GM18520 (cell line): ENCODE results near the gene SMIM35.
"Not testable (repeated sequence)": the region's sequence is repeated elsewhere in the genome, so short reads cannot be mapped to it uniquely, and the experiment has no call there.

Source experiments
- ATAC-seq: cut with Tn5 transposase; IDR thresholded peaks from one replicate; pipeline ENCODE4 v1.9.1; 2021; ENCODE audit not compliant: unreplicated experiment

The SMIM35 gene

DNA sequence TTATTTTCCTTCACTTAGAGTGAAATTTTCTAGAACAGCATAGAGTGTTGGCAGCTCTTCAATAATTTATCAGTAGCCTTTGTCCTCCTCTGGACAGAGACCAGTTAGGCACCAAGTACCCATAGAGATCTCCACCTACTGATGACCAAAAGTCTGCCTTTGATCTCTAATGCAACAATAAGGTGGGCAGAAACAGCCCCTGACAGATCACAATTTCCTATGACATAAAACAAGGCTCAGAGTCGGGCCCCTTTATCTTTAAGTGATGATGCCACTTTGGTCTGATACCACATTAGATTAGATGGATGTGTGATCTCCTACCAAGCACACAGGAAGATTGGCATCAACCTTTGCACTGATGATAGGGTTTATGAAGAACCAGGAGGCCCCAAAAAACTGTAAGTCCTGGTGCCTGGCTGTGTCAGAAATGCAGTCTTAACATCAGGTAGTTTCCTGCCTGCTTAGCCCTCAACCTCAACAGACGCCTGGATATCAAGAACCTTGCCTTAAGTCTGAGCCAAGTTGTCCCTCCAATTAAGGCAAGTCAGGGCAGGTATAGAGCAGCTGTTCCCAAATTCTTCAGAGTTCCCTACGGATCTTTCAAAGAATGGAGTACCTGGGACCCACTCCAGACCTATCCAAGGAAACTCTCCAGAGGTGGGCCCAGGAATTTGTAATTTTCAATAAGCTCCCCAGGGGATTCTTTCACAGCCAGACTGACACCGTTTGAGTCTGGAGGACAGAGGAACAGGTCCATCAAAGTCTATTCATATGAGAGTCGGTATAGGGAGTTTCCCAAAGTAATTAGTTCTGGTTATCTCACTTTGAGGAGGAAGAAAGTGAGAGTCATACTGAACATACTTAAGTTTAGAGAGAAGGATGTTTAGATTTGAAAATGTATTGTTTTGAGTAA is 40.5 kb downstream of the SMIM35 start:
- ATAC-seq, result no peak

DNA sequence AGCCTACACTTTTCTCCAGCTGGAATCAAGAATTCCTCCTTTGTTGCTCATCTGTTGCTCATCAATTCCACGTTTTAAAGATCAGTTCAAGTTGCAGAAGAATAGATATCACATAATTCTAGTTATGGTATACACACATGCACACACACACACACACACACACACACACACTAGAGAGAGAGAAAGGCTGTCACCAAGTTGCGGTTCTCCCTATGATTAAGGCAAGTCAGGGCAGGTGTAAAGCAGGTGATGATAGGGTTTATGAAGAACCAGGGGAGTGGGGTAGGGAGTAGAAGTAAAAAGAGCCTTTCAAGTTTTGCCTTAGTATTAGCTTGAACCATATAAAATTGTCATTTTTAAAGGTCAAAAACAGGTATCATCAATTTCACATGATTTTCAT is 41.6 kb downstream of the SMIM35 start:
- no peak for ATAC-seq

DNA sequence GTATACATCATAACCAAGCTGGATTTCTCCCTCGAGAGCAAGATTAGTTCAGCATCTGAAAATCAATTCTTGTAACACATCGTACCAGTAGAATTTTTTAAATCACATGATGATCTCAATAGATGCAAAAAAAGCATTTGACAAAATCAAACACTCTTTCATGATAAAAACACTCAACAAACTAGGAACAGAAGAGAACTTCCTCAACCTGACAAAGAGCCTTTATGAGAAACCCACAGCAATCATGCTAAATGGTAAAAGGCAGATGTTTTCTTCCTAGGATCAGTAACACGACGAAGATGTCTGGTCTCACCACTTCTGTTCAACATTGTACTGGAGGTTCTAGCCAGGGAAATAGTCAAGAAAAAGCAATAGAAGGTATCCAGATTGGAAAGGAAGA is 44.0 kb downstream of the SMIM35 start:
- ATAC-seq, result no peak

DNA sequence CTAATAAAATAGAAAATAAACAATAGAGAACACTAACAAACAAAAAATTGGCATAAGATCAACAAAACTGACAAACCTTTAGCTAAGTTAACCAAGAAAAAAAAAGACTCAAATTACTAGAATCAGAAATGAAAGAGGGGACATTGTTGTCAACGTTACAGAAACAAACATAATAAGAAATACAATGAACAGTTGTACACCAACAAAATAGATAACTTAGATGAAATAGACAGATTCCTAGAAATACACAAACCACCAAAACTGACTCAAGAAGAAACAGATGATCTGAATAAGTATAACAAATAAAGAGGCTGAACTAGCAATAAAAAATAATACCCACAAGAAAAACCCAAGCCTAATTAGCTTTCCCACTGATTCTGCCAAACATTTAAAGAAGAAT is 44.6 kb downstream of the SMIM35 start:
- ATAC-seq, result no peak

DNA sequence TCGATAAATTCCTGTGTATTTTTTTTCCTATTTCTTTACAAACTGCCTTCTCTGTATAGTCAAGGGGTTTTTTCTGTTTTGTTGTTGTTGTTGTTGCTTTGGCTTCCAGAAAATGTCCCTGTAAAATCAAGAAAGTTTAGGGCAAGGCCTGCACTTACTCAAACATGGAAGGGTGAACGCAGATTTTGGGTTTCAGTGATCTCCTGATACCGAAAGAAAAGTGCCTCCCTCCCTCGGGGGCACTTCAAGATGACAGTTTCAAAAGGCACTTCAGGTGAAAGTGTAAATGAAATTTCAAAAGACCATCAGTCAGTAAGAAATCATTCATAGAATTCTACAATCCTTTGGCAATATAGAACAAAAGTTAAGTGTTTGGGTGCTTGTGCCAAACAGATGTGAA is 53.3 kb downstream of the SMIM35 start:
- ATAC-seq, result no peak

DNA sequence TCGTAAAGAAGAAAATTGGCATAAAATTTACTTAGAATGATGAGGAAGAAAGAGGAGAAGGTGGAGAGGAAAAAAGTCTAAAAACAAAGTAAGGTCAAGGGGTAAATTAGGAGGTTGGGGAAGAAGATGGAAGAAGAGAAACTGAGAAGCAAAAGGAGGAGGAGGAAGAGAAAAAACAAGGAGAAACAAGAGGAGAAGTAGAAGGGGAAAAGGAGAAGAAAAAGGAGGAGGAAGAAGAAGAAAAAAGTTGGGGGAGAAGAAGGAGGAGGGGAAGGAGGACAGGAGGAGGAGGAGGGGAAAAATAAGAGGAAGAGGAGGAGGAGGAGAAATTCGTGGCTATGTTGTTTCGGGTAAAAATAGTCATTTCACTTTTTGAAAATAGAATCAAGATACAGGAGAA is 58.1 kb downstream of the SMIM35 start:
- ATAC-seq, result no peak

DNA sequence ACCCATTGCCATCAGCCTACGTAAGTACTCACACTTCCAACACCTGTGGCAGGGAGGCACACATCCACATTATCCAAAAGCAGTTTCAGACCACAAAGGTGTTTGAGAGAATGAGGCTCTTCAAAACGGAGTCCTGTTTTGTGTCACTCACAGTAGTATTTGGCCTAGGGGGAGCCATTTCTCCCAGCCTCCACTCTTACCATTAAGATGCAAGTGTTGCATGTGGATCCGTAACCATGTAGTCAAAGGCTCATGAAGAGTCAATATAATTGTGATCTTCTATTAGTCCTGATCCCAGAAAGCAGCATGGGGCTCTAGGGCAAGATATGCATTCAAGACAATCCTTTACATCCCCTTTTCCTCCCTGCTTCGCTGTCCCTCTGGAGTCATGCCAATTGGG is 59.1 kb downstream of the SMIM35 start:
- no peak for ATAC-seq

DNA sequence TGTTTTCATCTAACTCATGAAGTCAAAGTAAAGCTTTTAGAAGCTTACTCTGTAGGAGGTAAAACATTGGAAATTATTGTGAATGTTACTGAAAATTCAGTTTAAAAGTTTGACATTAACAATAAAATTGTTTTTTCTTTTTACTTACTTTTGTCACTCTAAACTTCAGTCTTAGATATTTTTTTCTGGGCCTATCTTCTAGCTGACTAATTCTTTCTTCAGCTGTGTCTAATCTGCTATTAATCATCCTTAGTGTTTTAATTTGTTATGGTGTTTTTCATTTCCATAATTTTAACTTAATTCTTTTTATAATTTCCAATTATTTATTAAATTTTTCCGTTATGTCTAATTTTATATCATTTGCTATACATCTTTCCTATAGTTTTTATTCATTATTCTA is 65.6 kb downstream of the SMIM35 start:
- no peak for ATAC-seq

DNA sequence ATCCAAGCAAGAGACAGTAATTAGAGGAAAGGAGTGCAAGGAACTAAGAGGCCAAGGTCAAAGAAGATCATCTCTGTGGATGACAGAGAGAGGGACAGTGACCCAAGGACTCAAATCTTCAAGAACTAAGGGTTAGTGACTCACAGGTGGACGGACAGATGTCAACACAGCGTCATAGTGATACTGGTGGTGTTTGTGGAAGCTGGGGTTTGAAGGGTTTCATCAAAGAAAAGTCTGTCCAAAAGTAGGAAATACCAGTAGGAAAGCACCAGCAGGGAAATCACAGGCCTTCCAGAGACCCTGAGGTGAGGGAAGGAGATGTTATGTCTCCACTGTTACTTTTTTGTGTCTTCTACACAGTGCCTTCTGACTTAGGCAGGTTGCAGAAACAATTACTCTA is 68.4 kb downstream of the SMIM35 start:
- ATAC-seq, result no peak

DNA sequence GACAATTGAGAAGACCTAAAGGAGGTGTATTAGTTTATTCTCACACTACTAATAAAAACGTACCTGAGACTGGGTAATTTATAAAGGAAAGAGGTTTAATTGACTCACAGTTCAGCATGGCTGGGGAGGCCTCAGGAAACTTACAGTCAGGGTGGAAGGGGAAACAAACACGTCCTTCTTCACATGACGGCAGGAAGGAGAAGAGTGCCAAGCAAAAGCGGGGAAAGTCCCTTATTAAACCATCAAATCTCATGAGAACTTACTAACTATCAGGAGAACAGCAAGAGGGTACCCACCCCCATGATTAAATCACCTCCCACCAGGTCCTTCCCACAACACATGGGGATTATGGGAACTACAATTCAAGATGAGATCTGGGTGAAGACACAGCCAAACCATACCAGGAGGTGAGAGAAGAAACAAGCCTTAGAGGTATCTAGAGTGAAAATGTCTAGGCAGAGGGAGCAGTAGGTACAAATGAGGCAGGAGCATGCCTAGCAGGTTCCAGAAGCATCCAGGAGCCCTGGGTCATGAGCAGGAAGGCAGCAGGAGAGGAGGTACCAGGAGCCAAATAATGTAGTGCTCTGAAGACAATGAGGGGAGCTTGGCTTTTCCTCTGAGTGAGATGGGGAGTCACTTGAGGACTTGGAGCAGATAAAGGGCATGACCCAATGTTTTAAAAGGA is 69.0 kb downstream of the SMIM35 start:
- ATAC-seq, result no peak

DNA sequence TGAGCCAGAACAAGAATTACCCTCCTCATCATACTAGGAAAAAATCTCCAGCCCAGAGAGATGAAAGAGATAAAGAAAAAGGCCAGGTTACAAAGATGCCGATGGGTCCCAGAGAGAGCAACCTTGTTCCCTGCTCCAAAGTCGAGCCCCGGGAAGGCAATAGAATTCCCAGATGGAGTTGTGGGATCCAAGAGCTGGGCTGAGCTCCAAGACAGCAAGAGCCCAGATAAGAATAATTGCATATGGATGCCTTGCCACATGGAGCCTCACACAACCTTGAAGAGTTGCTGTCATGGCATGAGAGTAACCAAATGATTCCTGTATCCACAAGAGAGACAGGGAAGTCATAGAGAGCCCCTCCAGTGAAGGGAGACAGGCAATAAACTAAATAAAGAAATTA is 69.7 kb downstream of the SMIM35 start:
- ATAC-seq, result no peak

DNA sequence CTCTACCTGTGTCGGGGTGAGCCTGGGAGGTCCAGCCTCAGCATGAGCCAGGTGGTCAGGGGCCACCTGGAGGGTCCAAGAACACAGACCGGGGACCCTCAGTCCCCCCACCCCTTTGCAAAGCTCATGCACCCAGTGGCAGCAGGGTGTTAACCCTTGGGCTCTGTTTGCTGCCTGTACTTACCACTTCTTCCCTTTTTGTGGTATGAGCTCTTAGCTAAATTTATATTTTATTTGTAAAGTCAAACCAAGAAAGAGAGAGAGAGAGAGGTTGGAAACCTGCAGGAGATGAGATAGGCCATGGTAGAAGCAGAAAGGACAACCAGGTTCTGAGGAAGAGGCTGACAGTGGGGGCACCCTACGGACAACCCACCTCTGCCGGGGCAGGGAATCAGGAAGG is 70.7 kb downstream of the SMIM35 start:
- no peak for ATAC-seq

DNA sequence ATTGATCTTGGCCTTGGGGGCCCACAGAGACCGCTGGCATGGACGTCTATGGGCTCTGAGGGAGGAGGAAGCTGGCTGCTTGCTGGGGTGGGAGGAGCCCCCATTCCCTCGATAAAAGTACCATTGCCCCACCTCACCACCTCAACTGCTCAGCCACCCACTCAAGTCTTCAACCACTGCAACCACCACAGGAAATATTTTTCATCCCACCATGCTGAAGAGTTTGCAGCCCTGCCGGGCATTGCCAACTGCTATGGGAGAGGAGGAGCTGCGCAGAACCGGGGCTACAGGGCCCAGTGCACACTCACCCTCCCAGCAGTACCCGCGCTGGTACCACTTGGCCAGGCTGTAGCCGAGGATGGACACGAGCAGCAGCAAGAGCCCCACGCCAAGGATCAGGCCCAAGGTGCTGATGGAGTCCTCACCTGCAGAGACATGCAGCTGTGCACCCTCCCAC is 71.3 kb downstream of the SMIM35 start:
- ATAC-seq, result no peak

DNA sequence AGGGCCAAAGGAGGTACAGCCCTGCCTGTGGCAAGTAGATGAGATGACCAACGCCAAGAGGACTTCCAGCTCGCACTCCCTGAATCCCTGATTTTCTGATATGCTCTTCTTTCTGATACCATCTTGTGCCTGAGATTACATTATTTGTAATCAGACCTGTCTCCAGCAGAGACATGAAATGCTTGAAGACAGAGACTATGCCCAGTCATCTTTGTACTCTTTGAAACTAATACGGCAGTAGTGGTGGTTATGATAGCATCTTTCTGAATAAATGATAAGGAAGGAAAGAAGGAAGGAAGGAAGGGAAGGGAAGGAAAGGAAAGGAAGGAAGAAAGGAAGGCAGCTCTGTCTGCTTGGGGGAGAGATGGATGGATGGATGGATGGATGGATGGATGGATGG is 72.7 kb downstream of the SMIM35 start:
- no peak for ATAC-seq

DNA sequence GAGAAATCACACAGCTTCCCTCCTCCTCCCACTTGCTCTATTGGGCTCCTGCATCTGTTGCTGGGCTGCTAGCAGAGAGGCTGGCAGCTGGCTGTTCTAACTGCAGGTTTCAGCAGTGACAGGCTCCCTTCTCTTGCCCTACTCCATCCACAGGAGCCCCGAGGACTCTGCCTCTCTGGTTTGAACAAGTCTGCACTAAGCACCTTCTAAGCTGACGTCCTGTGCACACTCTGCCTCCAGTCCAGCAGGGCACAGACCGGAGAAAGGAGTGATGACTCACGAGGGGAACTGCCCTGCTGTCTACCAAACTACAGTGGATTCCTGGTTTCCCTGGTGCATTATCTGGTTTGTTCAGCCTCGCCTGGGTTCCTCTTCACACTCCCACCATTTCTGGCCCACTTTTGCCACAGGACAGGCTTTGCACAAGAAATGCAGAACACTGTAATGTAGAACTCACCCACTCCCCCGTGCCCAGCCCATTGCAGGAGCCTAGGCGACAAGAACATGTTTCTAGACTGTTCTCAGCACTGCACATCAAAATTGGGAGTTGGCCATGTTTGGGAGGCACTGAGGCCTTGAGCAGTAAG is 74.6 kb downstream of the SMIM35 start:
- no peak for ATAC-seq

DNA sequence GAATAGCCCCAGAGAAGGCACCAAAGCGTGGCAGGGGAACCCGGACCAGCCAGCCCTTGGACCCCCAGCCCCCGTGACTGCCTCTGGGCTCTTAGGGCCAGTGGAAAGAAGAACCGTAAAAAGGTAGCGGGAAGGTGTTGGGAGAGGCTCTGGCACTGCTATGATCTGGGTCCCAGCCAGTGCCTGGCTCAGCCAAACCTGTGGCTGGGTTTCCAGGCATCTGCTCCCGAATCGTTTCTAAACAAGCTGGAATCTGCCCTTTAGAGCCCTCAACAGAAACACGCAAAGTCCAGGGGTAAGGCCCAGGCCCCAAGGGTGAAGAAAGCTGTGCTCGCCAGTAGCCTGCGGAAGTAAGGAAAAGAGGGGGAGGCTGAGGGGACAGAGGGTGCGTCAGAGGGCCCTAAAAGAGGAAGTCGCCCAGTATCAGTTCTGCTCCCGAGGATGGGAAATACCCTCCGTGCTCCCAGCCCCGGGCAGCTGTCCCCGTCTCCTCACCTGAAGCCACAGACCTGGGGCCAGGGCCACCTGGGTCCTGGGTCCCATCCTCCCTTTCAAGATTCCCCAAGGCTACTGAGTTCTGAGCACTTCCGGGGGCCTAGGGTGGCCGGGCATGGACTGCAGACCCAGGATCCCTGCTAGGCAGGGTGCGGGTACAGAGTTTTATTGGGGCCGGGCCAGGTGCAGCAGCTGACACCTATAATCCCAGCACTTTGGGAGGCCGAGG is 75.9 kb downstream of the SMIM35 start:
- ATAC-seq, result peak; percentile 66

DNA sequence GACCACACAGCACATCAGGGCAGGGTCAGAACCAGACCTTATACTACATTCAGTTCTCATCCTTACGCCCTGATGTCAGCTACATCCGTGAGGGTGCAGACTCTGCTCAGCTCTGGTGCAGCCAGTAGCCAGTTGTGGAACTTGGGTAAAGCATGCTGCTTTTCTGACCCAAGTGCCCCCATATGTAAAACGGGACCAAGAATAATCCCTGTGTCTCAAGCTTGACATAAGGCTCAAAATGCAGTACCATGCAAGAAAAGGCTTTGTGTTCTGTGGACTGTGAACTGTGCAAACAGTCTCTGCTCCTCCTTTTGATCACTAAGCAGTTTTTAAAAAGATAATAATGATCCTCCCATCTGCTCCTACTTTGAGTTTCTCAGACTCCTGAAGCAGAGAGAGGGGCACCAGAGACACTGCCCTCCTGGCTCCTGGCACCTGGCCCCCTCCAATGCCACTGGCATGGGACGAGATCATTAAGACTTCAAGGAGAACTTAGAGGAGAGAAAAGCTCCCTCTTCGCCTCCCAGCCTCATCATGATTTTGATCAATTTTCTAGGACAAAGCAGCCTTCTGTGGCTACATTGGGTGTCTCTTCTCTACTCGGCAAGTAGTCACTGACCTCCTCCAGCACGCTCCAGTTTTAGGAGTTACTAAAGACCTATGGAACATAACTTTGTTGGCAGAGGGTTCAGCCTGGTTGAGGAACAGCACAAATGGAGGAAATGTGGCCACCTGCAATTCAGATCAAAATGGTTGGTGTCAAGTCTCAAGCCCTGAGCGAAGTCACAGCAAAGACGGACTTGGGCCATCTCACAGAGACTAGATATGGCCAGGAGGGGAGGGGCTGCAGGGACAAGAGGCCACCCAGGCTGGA is 76.7 kb downstream of the SMIM35 start:
- no peak for ATAC-seq

DNA sequence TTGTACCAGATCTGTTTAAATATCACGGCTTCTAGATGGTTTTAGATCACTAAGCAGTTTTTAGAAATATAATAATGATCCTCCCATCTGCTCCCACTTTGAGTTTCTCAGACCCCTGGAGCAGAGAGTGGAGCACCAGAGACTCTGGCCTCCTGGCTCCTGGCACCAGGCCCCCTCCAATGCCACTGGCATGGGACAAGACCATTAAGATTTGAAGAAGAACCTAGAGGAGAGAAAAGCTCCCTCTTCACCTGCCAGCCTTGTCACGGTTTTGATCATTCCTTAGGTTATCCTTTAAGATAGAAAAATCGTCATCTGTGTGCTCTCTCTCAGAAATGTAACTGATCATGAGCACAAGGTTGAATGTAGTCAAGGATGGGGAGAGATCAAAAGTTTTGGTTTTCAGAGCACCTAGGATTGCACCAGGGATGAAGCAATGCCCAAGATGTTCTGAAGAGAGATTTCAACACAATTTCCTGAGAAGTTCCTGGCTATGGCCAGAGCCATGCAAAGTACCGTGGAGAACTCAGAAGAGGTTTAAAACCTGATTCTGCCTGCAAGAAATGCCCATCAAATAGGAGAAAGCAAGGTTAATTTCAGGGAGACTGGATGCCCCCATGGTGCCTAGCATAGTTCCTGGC is 78.4 kb downstream of the SMIM35 start:
- ATAC-seq, result no peak

DNA sequence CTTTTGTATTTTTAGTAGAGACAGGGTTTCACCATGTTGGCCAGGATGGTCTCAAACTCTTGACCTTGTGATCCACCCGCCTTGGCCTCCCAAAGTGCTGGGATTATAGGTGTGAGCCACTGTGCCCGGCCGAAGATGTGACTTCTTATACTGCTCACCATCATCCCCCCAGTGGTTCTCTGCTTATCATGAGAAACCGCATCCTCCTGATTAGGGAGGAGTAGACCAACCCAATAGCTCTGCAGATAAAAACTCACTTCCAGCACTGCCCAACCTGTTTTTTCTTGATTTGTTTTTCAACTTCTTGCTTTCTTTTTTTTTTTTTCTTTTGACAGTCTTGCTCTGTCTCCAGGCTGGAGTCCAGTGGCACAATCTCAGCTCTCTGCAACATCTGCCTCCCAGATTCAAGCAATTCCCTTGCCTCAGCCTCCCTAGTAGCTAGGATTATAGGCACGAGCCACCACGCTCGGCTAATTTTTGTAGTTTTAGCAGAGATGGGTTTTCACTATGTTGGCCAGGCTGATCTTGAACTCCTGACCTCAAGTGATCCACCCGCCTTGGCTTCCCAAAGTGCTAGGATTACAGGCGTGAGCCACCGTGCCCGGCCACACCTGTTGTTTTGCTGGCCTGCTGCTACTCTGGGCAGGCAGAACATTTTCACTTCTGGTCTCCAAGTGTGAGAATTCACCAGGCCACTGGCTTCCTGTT is 79.0 kb downstream of the SMIM35 start:
- ATAC-seq, result not testable (repeated sequence)
